Upper lobe of left lung (tissue), 6 donors: ENCODE measurements around the gene BPGM. TPM values are rescaled to one million over a fixed set of nuclear protein-coding genes. Genes with fewer than 3 reads are reported as not detected.

Source experiments
- ATAC-seq, 2 donors: fragments of 200-7000 bp; cut with Tn5 transposase; one replicate each; pipeline ENCODE4 v1.9.1; 2022; ENCODE audit warnings: mild to moderate bottlenecking in 2 of 2, moderate library complexity in 2 of 2; ENCODE audit not compliant: low FRiP score in 2 of 2
- DNase-seq, 2 donors: peaks; one replicate each; pipeline ENCODE4 v3.0.0-alpha.2; 2019 to 2020
- H3K27ac ChIP-seq, 4 donors: fragments of 200-600 bp; sonication (generic); one replicate each; pipeline ENCODE4 v1.5.1; 2016 to 2019
- H3K27me3 ChIP-seq, 4 donors: fragments of 200-600 bp; sonication (generic); one replicate each; pipeline ENCODE4 v1.5.1; 2017 to 2019
- H3K36me3 ChIP-seq, 4 donors: fragments of 200-600 bp; sonication (generic); one replicate each; pipeline ENCODE4 v1.5.1; 2016 to 2019
- H3K4me1 ChIP-seq, 4 donors: fragments of 200-600 bp; sonication (generic); one replicate each; pipeline ENCODE4 v1.5.1; 2018 to 2019
- H3K4me3 ChIP-seq, 4 donors: fragments of 200-600 bp; sonication (generic); one replicate each; pipeline ENCODE4 v1.5.1; 2017 to 2019; ENCODE audit warnings: mild to moderate bottlenecking in 2 of 4, moderate library complexity in 1 of 4
- H3K9me3 ChIP-seq, 4 donors: fragments of 200-600 bp; sonication (generic); one replicate each; pipeline ENCODE4 v1.5.1; 2018 to 2019
- CTCF ChIP-seq, 6 experiments: fragments of 450-650 bp in 4 of 6; fragments of 200-600 bp in 2 of 6; sonication (generic) in 2 of 6; IDR thresholded peaks; one replicate each; pipeline ENCODE4 v1.5.1; 2016 to 2019; ENCODE audit warnings: antibody characterized with exemption in 6 of 6
- EP300 ChIP-seq, 4 donors: sonication (generic); formaldehyde crosslinking; IDR thresholded peaks; one replicate each; pipeline ENCODE4 v1.5.1; 2017; ENCODE audit warnings: antibody characterized with exemption in 4 of 4, control low read depth in 2 of 4
- POLR2A ChIP-seq, 4 donors: fragments of 450-650 bp; IDR thresholded peaks; one replicate each; pipeline ENCODE4 v1.5.1; 2016 to 2017; ENCODE audit warnings: antibody characterized with exemption in 4 of 4, mild to moderate bottlenecking in 2 of 4
- POLR2AphosphoS5 ChIP-seq, 2 donors: sonication (generic); formaldehyde crosslinking; IDR thresholded peaks; one replicate each; pipeline ENCODE4 v1.5.1; 2017; ENCODE audit warnings: antibody characterized with exemption in 2 of 2
- WGBS, 2 donors: methylation state at CpG; one replicate each; pipeline ENCODE4 v1.1.5; 2017 to 2018; 5-methylcytosine and 5-hydroxymethylcytosine counted together
- total RNA-seq, 6 donors: library from RNA; depleted of rRNA in 4 of 6; stranded (reverse); fragments of >200 nt in 4 of 6; gene quantifications; one replicate each; pipeline versions ENCODE4 v1.1.0 to v1.2.1, GENCODE V29; 2016 to 2021
- donor health status: DM: no; HTN: no; CAD: no; lungs with moderate emphysema.
- donor health status: DM: no; HTN: yes; CAD: no; lungs with severe emphysema.

BPGM gene
- total RNA-seq, 6 donors from 2014 or later, result 9.5 to 30.7 (median 14.3) TPM

DNA sequence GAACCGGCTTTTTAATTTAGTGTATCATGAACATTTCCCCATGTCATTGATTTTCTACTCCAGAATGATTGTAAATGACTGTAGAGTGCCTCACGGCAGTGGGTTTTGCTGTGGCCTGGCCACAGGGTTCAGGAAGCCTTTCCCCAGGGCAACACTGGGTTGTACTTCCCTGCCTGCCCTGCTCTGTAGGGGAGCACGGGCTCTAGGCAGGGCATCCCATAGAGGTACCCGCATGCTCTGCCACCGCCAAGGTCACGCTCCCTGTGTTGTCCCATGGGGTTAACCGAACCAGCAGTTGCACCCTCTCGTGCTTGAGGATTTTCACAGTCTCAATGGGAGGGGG, 63.8 kb downstream of the BPGM start:
- Histone ChIP-seq H3K27ac (no peak overlapping the region), H3K27me3 (no peaks in the 10 kb centered on the region), H3K4me1 (no peaks in the 10 kb centered on the region), H3K9me3 (no peaks in the 10 kb centered on the region), H3K4me3 (no peak overlapping the region), H3K36me3 (no peaks in the 10 kb centered on the region)
- TF ChIP-seq EP300 (IDR thresholded peaks at IDR 0.05) (no peak), POLR2AphosphoS5 (IDR thresholded peaks at IDR 0.05) (no peak), POLR2A (IDR thresholded peaks at IDR 0.05) (no peak), CTCF (IDR thresholded peaks at IDR 0.05) (no peak)
- 83 to 94% methylated on average over 7 to 8 of the region's 8 CpGs for whole genome bisulfite sequencing, 2 donors
- DNase-seq, result no peak
- peak in 1 of 2 donors; percentile 16 for ATAC-seq

GRCh38 chr7:134710854-134711624, 64.4 kb downstream of the BPGM start:
- TF ChIP-seq POLR2A (IDR thresholded peaks at IDR 0.05), result no peak
- no peak for TF ChIP-seq CTCF (IDR thresholded peaks at IDR 0.05)
- no peak for TF ChIP-seq EP300 (IDR thresholded peaks at IDR 0.05)
- TF ChIP-seq POLR2AphosphoS5 (IDR thresholded peaks at IDR 0.05), result no peak
- peak; percentile 21 to 51 for ATAC-seq

DNA sequence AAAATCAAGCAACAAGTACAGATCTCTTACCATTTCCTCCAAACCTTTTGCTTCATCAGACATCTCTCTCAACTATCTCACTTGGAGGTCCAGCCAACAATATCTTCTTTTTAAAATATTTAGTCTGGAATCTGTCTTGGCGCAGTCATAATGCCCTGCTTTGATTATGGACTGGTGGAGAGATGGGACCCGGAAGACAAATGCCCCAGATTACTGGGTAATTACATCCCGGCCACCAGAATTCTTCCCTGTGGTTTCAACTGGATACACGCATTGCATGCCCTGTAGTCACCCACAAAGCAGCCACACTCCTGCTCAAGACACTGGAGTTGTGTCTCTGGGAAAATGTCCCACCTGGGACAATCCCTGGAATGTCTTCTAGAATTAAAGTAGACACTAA, 65.5 kb downstream of the BPGM start:
- Histone ChIP-seq H3K4me1 (no peaks in the 10 kb centered on the region), H3K9me3 (no peaks in the 10 kb centered on the region), H3K27me3 (no peaks in the 10 kb centered on the region), H3K4me3 (no peak overlapping the region), H3K36me3 (no peaks in the 10 kb centered on the region), H3K27ac (no peak overlapping the region)
- DNase-seq (no peak), ATAC-seq (no peak)
- WGBS, 2 donors, result 90 to 91% methylated on average over 4 of the region's 4 CpGs
- TF ChIP-seq POLR2AphosphoS5 (IDR thresholded peaks at IDR 0.05), result no peak
- no peak for TF ChIP-seq CTCF (IDR thresholded peaks at IDR 0.05)
- no peak for TF ChIP-seq POLR2A (IDR thresholded peaks at IDR 0.05)
- TF ChIP-seq EP300 (IDR thresholded peaks at IDR 0.05), result no peak

More at GRCh38 chr7:134710854-134711624, 64.4 kb downstream of the BPGM start:
- no peak for DNase-seq
- Histone ChIP-seq H3K27me3 (no peaks in the 10 kb centered on the region), H3K9me3 (no peaks in the 10 kb centered on the region), H3K4me3 (no peak overlapping the region), H3K27ac (no peak overlapping the region), H3K36me3 (no peaks in the 10 kb centered on the region), H3K4me1 (no peaks in the 10 kb centered on the region)
- 65 to 70% methylated on average over 9 of the region's 9 CpGs for WGBS, 2 donors

- DNase-seq (no peak), ATAC-seq (no peak)
- no peaks in the 10 kb centered on the region for H3K27me3 ChIP-seq
- no peaks in the 10 kb centered on the region for H3K36me3 ChIP-seq
- H3K4me1 ChIP-seq, result peaks cover 0 to 2% (median 0%) of the 10 kb centered on the region in 4 donors
- 82 to 84% methylated on average over 2 of the region's 2 CpGs for WGBS, 2 donors
- H3K27ac ChIP-seq, result no peak overlapping the region
- no peak overlapping the region for H3K4me3 ChIP-seq
- no peaks in the 10 kb centered on the region for H3K9me3 ChIP-seq
- no peak for TF ChIP-seq POLR2A (IDR thresholded peaks at IDR 0.05)
- TF ChIP-seq CTCF (IDR thresholded peaks at IDR 0.05), result no peak
- no peak for TF ChIP-seq EP300 (IDR thresholded peaks at IDR 0.05)
- TF ChIP-seq POLR2AphosphoS5 (IDR thresholded peaks at IDR 0.05), result no peak
These were observed 68.0 kb downstream of the BPGM start for GRCh38 chr7:134714470-134715205.
